CD14-positive monocyte (primary cell): ENCODE measurements around the gene GP1BA. TPM values are rescaled to one million over a fixed set of nuclear protein-coding genes. Genes with fewer than 3 reads are reported as not detected.

Experiments used
- DNase-seq, 3 donors: peaks; one replicate each; pipeline ENCODE4 v3.0.0-alpha.2; 2011 to 2022
- H2AFZ ChIP-seq: 2 replicates; pipeline ENCODE4 v1.6.0; 2012; ENCODE audit warnings: mild to moderate bottlenecking, low read depth, low read length, inconsistent platforms; ENCODE audit not compliant: insufficient read depth, poor library complexity, severe bottlenecking
- H3K27ac ChIP-seq, 2 donors: 1 replicate in 1 of 2; 2 replicates in 1 of 2; pipeline ENCODE4 v1.5.1; 2012 to 2013; ENCODE audit warnings: low read length in 2 of 2, control low read depth in 1 of 2, inconsistent platforms in 1 of 2, low read depth in 1 of 2, mild to moderate bottlenecking in 1 of 2
- H3K27me3 ChIP-seq, 2 donors: one replicate each; pipeline versions ENCODE4 v1.6.0 to v1.6.1; 2011 to 2013; ENCODE audit warnings: low read length in 2 of 2; ENCODE audit not compliant: control insufficient read depth in 2 of 2, insufficient read depth in 2 of 2
- H3K36me3 ChIP-seq, 2 donors: replicated peaks in 1 of 2; 1 replicate in 1 of 2; 2 replicates in 1 of 2; pipeline versions ENCODE4 v1.5.1 to v1.6.1; 2012 to 2013; ENCODE audit warnings: low read length in 2 of 2, control low read depth in 1 of 2, inconsistent platforms in 1 of 2, mild to moderate bottlenecking in 1 of 2; ENCODE audit not compliant: insufficient read depth in 2 of 2, control insufficient read depth in 1 of 2
- H3K4me1 ChIP-seq, 2 donors: 1 replicate in 1 of 2; 2 replicates in 1 of 2; pipeline versions ENCODE4 v1.5.1 to v1.6.1; 2012 to 2013; ENCODE audit warnings: low read length in 2 of 2, control low read depth in 1 of 2, inconsistent platforms in 1 of 2, mild to moderate bottlenecking in 1 of 2, moderate library complexity in 1 of 2; ENCODE audit not compliant: insufficient read depth in 2 of 2, control insufficient read depth in 1 of 2
- H3K4me2 ChIP-seq: replicated peaks from 2 replicates; pipeline ENCODE3; 2012; ENCODE audit warnings: low read length, moderate library complexity, mild to moderate bottlenecking; ENCODE audit not compliant: poor library complexity, severe bottlenecking; ENCODE audit errors: extremely low read depth
- H3K4me3 ChIP-seq, 3 experiments: fragments of 200-600 bp in 1 of 3; sonication (generic) in 1 of 3; replicated peaks in 1 of 3; 1 replicate in 2 of 3; 2 replicates in 1 of 3; pipeline ENCODE4 v1.5.1; 2011 to 2013; ENCODE audit warnings: low read length in 3 of 3, mild to moderate bottlenecking in 3 of 3, control low read depth in 2 of 3, low read depth in 2 of 3, inconsistent platforms in 1 of 3, moderate library complexity in 1 of 3
- H3K79me2 ChIP-seq: 2 replicates; pipeline ENCODE4 v1.6.0; 2012; ENCODE audit warnings: mild to moderate bottlenecking, control low read depth, inconsistent platforms, low read length, moderate library complexity; ENCODE audit not compliant: insufficient read depth
- H3K9ac ChIP-seq: 2 replicates; pipeline ENCODE4 v1.6.0; 2017; ENCODE audit warnings: low read length, mild to moderate bottlenecking; ENCODE audit not compliant: insufficient read depth, poor library complexity, severe bottlenecking
- H3K9me3 ChIP-seq, 2 donors: replicated peaks in 1 of 2; 1 replicate in 1 of 2; 2 replicates in 1 of 2; pipeline versions ENCODE4 v1.5.1 to v1.6.1; 2012 to 2013; ENCODE audit warnings: low read length in 2 of 2, control low read depth in 1 of 2; ENCODE audit not compliant: control insufficient read depth in 1 of 2, insufficient read depth in 1 of 2
- H4K20me1 ChIP-seq: 2 replicates; pipeline ENCODE4 v1.6.0; 2012; ENCODE audit warnings: mild to moderate bottlenecking, low read length, control low read depth, moderate library complexity; ENCODE audit not compliant: insufficient read depth
- H3K27ac Mint-ChIP-seq, 7 donors: one replicate each; pipeline ENCODE4 v1.8.0; 2020; ENCODE audit warnings: mild to moderate bottlenecking in 7 of 7, mixed read lengths in 7 of 7, moderate library complexity in 6 of 7, inconsistent platforms in 2 of 7
- H3K27me3 Mint-ChIP-seq, 3 donors: one replicate each; pipeline ENCODE4 v1.8.0; 2021 to 2022; ENCODE audit warnings: low read depth in 3 of 3, mild to moderate bottlenecking in 3 of 3, mixed read lengths in 3 of 3, moderate library complexity in 3 of 3, inconsistent platforms in 1 of 3
- H3K36me3 Mint-ChIP-seq, 2 donors: one replicate each; pipeline ENCODE4 v1.8.0; 2020; ENCODE audit warnings: mixed read lengths in 2 of 2, inconsistent platforms in 1 of 2, mild to moderate bottlenecking in 1 of 2
- H3K4me1 Mint-ChIP-seq: one replicate; pipeline ENCODE4 v1.8.0; 2020; ENCODE audit warnings: mild to moderate bottlenecking, mixed read lengths
- H3K4me3 Mint-ChIP-seq, 2 donors: one replicate each; pipeline ENCODE4 v1.8.0; 2020; ENCODE audit warnings: mild to moderate bottlenecking in 2 of 2, mixed read lengths in 2 of 2, moderate library complexity in 1 of 2
- H3K9me3 Mint-ChIP-seq, 7 donors: one replicate each; pipeline ENCODE4 v1.8.0; 2020 to 2022; ENCODE audit warnings: mixed read lengths in 7 of 7, mild to moderate bottlenecking in 6 of 7, moderate library complexity in 6 of 7, inconsistent platforms in 2 of 7
- WGBS: methylation state at CpG from one replicate; pipeline ENCODE4 v1.1.5; 2013; ENCODE audit warnings: missing lambda C conversion rate; ENCODE audit not compliant: insufficient coverage; 5-methylcytosine and 5-hydroxymethylcytosine counted together
- intact Hi-C, 2 donors: fragments of 100-400 bp; cut with micrococcal nuclease; formaldehyde crosslinking; loops; one replicate each; pipeline versions ENCODE4 v1.15.0 to v1.15.1; 2023
- polyA plus RNA-seq, 3 donors: library from polyadenylated mRNA; depleted of rRNA in 1 of 3; unstranded in 2 of 3; stranded (reverse) in 1 of 3; fragments of 300-500 nt in 2 of 3; fragments of >200 nt in 1 of 3; fragmentation: Illumina TruSeq in 2 of 3; gene quantifications; 1 replicate in 2 of 3; 2 replicates in 1 of 3; pipeline ENCODE4 v1.2.3, GENCODE V29; 2012 to 2021
- TF ChIP-seq, protein P1 (sequence below): fragments of 200-600 bp; IDR thresholded peaks from one replicate; pipeline ENCODE4 v1.8.0; 2022; ENCODE audit warnings: antibody characterized with exemption, mild to moderate bottlenecking

GP1BA gene
- polyA plus RNA-seq, 3 donors, result 0.24 to 0.29 TPM; not detected in 1

DNA sequence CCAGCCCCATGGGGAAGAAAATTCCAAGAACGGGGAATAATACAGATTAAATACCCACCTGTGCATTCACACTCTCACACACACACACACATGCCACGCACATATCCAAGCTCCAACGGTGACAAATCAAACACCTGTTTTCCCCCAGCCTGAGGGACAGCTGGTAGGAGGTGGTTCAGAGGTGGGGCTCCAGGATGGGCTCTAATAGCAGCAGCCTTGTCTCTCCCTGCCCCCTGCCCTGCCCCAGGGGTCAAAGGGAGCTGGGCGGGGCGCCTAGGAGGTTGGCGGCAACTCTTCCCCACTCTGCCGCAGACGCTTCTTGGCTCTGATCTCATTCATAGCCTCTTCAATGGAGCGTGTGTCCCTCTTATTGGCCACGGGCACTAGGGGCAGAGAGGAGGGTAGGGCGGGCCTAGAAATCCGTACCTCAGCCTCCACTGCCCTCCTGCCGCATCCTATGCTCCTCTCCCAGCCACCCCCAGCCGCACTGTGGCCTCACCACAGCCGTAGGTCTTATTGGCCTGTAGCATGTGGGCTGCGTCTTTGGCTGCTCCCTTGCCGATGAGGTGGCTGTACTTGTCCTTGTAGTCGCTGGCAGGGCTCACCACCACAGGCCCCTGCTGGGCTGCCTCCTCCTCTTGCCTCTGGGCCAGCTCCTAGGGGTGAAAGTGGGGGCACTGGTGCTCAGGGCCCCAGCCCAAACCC is 27.3 kb downstream of the GP1BA start:
- Histone ChIP-seq H3K4me3 (no peak overlapping the region), H3K4me1 (peaks cover 0 to 10% of the 10 kb centered on the region in 2 donors), H3K9ac (no peak overlapping the region), H3K27ac (no peak overlapping the region), H3K9me3 (no peaks in the 10 kb centered on the region), H3K36me3 (peaks cover 18 to 21% of the 10 kb centered on the region in 2 donors), H3K27me3 (no peaks in the 10 kb centered on the region), H3K4me2 (no peak overlapping the region), H3K79me2 (no peaks in the 10 kb centered on the region), H4K20me1 (no peaks in the 10 kb centered on the region), H2AFZ (no peak overlapping the region)
- Mint-ChIP-seq H3K36me3 (peaks cover 26 to 45% of the 10 kb centered on the region in 2 donors), H3K27me3 (peaks cover 0 to 2% (median 0%) of the 10 kb centered on the region in 3 donors), H3K27ac (peak overlapping the region in 1 of 7 donors; percentile 26), H3K4me1 (peaks cover 16% of the 10 kb centered on the region), H3K4me3 (no peak overlapping the region), H3K9me3 (peaks cover 0 to 2% (median 0%) of the 10 kb centered on the region in 7 donors)
- DNase-seq, result no peak
- 95% methylated on average over 4 of the region's 18 CpGs for WGBS
- TF ChIP-seq, protein P1, sequence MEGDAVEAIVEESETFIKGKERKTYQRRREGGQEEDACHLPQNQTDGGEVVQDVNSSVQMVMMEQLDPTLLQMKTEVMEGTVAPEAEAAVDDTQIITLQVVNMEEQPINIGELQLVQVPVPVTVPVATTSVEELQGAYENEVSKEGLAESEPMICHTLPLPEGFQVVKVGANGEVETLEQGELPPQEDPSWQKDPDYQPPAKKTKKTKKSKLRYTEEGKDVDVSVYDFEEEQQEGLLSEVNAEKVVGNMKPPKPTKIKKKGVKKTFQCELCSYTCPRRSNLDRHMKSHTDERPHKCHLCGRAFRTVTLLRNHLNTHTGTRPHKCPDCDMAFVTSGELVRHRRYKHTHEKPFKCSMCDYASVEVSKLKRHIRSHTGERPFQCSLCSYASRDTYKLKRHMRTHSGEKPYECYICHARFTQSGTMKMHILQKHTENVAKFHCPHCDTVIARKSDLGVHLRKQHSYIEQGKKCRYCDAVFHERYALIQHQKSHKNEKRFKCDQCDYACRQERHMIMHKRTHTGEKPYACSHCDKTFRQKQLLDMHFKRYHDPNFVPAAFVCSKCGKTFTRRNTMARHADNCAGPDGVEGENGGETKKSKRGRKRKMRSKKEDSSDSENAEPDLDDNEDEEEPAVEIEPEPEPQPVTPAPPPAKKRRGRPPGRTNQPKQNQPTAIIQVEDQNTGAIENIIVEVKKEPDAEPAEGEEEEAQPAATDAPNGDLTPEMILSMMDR, result no peak
- intact Hi-C loops, result no loop called here

- peaks cover 0 to 2% (median 0%) of the 10 kb centered on the region in 3 donors for H3K27me3 Mint-ChIP-seq
These were observed 28.3 kb downstream of the GP1BA start for GRCh38 chr17:4960279-4960922.

More at GRCh38 chr17:4960279-4960922, 28.3 kb downstream of the GP1BA start:
- Mint-ChIP-seq H3K36me3 (peaks cover 29 to 49% of the 10 kb centered on the region in 2 donors), H3K4me1 (peaks cover 20% of the 10 kb centered on the region), H3K4me3 (no peak overlapping the region), H3K9me3 (peaks cover 0 to 2% (median 0%) of the 10 kb centered on the region in 7 donors), H3K27ac (peak overlapping the region in 2 of 7 donors; percentile 28 to 73)
- TF ChIP-seq, protein P1, result no peak
- Histone ChIP-seq H2AFZ (no peak overlapping the region), H3K9ac (no peak overlapping the region), H3K4me3 (no peak overlapping the region), H3K27ac (no peak overlapping the region), H3K9me3 (no peaks in the 10 kb centered on the region), H3K27me3 (no peaks in the 10 kb centered on the region), H3K36me3 (peaks cover 18 to 21% of the 10 kb centered on the region in 2 donors), H4K20me1 (no peaks in the 10 kb centered on the region), H3K79me2 (peaks cover 9% of the 10 kb centered on the region), H3K4me2 (no peak overlapping the region), H3K4me1 (peaks cover 3 to 17% of the 10 kb centered on the region in 2 donors)
- intact Hi-C loops, result no loop called here
- 88% methylated on average over 6 of the region's 9 CpGs for WGBS
- no peak for DNase-seq
